Measurements from ENCODE around the gene KSR1.

DNA sequence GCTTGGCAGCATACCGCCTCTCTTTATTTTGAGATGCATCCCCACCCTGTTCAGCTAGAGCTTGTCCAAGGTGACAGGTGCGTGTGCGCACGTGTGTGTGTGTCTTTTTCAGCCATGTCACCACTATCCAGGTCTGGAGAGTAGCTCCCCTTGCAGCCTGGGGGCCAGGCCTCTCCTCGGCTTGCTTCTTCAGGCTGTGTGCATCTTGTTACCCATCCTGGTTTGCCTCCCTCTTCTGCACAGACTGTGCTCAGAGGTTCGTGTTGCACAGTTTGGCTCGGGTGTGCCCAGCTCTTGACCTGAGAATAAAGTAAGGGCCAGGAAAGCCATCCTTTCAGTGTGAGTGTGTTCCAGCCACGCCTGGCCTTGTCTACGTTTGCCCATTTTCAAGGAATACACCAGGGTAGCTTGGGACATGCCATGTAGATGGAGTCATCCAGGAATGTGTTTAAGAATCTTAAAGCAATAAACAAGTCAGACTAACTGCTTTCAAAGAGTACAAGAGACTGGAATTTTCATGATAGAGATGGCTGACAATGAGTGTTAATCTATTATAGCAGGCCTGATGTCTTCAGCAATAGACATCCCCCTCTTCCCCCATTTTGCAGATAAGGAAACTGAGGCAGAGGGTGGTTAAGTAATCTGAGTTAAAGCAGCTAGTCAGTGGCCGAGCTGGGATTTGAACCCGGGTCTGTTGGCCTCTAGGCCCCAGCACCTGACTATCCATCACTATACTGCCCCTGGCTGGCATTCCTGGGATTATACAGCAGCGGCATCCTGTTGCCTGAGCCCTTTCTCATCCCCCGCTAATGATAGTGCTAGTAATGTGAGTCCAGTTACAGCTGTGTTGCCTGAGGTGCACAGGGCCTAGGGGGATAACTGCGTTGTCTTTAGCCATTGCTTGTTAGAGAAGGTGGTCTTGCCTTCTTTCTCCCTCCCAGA is 77.9 kb downstream of the KSR1 start:
- TF ChIP-seq EZH2 (IDR thresholded peaks at IDR 0.05; ENCODE audit: insufficient read depth, poor library complexity, severe bottlenecking) (no peak), EZH2phosphoT487 (IDR thresholded peaks at IDR 0.05; ENCODE audit: insufficient read depth, low read depth) (0 out of 2 replicates have a peak, but pooled peaks have one; percentile 78)

All from GM23248 (cell line).